K562 (cell line): Measurements from ENCODE around the gene EPHB2. TPM values are rescaled to one million over a fixed set of nuclear protein-coding genes. Genes with fewer than 3 reads are reported as not detected.

Source experiments
- CTBP1 ChIP-seq: fragments of 450-650 bp; IDR thresholded peaks from 2 replicates; pipeline ENCODE4 v1.6.1; 2016; ENCODE audit warnings: borderline replicate concordance
- FOS ChIP-seq: IDR thresholded peaks from 3 replicates; pipeline ENCODE4 v1.6.1; 2011; ENCODE audit not compliant: insufficient read length; ENCODE audit errors: extremely low read depth
- GTF2A2 ChIP-seq: IDR thresholded peaks from 2 replicates; pipeline ENCODE4 v1.6.1; 2016; ENCODE audit warnings: mild to moderate bottlenecking, missing genetic modification characterization, missing compliant biosample characterization
- HLTF ChIP-seq: fragments of 450-650 bp; IDR thresholded peaks from 2 replicates; pipeline ENCODE4 v1.6.1; 2016
- MAFG ChIP-seq: fragments of 450-650 bp; conservative IDR thresholded peaks from 2 replicates; pipeline ENCODE4 v1.6.1; 2016; ENCODE audit warnings: missing genetic modification characterization, missing compliant biosample characterization
- RBFOX2 ChIP-seq: fragments of 200-400 bp; formaldehyde crosslinking; IDR thresholded peaks from 2 replicates; pipeline ENCODE4 v1.6.1; 2017; ENCODE audit warnings: low read depth, mild to moderate bottlenecking, low read length, moderate library complexity
- SRSF9 ChIP-seq: fragments of 200-400 bp; formaldehyde crosslinking; IDR thresholded peaks from 2 replicates; pipeline ENCODE4 v1.6.1; 2017; ENCODE audit warnings: low read depth, low read length, borderline replicate concordance
- U2AF2 ChIP-seq: fragments of 200-400 bp; formaldehyde crosslinking; optimal IDR thresholded peaks from 2 replicates; pipeline ENCODE3; 2017; ENCODE audit warnings: low read depth, mild to moderate bottlenecking, low read length
- ZBTB1 ChIP-seq: sonication (generic); formaldehyde crosslinking; IDR thresholded peaks from 2 replicates; pipeline ENCODE4 v1.8.1; 2023; ENCODE audit warnings: missing genetic modification reagents, low read depth, mild to moderate bottlenecking, borderline replicate concordance
- ZEB2 ChIP-seq: fragments of 450-650 bp; IDR thresholded peaks from 2 replicates; pipeline ENCODE4 v1.6.1; 2016
- ZFPM2 ChIP-seq: fragments of 250-450 bp; sonication (Bioruptor Pico); IDR thresholded peaks from 2 replicates; pipeline ENCODE4 v1.5.1; 2022; ENCODE audit warnings: mild to moderate bottlenecking
- ZNF347 ChIP-seq: fragments of 450-650 bp; formaldehyde crosslinking; IDR thresholded peaks from 2 replicates; pipeline ENCODE4 v1.4.0; 2020; ENCODE audit warnings: low read depth, mild to moderate bottlenecking, moderate library complexity
- ZNF431 ChIP-seq: sonication (generic); formaldehyde crosslinking; IDR thresholded peaks from 2 replicates; pipeline ENCODE4 v1.8.0; 2022; ENCODE audit warnings: mild to moderate bottlenecking, missing genetic modification reagents
- polyA plus RNA-seq, 8 experiments: library from polyadenylated mRNA; depleted of rRNA in 4 of 8; stranded (reverse) in 5 of 8; unstranded in 3 of 8; fragments of >200 nt; fragmentation: Nextera tagmentation in 2 of 8; fragmentation: Illumina TruSeq in 1 of 8; extraction: Ambion mirVana in 2 of 8; extraction: Trizol in 1 of 8; gene quantifications; 2 replicates each; pipeline versions ENCODE4 v1.2.1 to v1.2.3, GENCODE V29; 2011 to 2014; ENCODE audit warnings: inconsistent platforms in 1 of 8, missing spikeins in 1 of 8
- total RNA-seq, 7 experiments: library from RNA; depleted of rRNA in 6 of 7; stranded (reverse); fragments of >200 nt in 6 of 7; fragmentation: Illumina TruSeq in 2 of 7; extraction: Trizol in 2 of 7; gene quantifications; 2 replicates each; pipeline versions ENCODE4 v1.2.1 to v1.2.3, GENCODE V29; 2011 to 2021; ENCODE audit warnings: low replicate concordance in 1 of 7
- TF ChIP-seq, protein P1 (sequence below): sonication (generic); formaldehyde crosslinking; IDR thresholded peaks from 2 replicates; pipeline ENCODE4 v1.8.0; 2022; ENCODE audit warnings: mild to moderate bottlenecking, missing genetic modification reagents
- TF ChIP-seq, protein P2 (sequence below): fragments of 250-450 bp; sonication (Bioruptor Pico); IDR thresholded peaks from 2 replicates; pipeline ENCODE4 v1.5.0; 2021; ENCODE audit warnings: mild to moderate bottlenecking, moderate library complexity
- TF ChIP-seq, protein P3 (sequence below): fragments of 450-650 bp; IDR thresholded peaks from 2 replicates; pipeline ENCODE4 v1.6.1; 2018; ENCODE audit not compliant: partially characterized antibody

The EPHB2 gene
- total and polyA plus RNA-seq, 9 of the 15 experiments (the other 6 are each of a cell fraction or from before 2014, with no cell fraction given), result not detected

DNA sequence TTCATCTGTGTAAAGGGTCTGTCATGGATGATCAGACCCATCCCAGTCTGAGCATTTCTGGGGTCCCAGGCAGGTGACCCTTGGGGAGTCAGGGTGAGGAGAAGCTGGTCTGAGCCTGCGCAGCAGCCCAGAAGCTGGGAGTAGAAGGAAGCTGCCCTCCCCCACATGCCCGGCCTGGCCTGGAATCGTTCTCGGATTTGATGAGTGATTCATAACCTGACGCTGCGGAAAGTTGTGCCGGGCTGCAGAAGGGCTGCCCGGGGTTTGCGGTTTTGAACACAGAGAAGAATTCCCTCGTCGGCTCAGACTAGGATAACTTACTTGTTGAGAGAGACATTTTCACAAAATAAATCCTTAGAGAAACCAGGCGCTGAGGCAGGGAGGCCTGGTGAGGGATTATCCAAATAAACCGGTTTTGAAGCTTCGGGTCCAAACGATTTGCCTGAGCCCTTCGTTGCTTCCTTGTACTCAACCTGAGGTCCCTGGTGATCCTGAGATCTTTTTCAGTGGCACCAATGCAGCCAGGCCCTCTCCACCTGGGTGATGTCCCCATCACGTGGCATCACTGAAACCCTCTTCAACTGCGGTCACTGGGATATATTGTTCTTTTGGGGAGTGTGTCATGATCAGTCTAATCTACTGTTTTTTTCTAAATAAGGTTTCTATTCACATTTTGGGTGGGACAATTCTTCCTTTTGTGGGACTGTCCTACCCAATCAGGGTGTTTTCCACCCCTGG, 29.2 kb downstream of the EPHB2 start (continued):
- TF ChIP-seq CTBP1 (peak; percentile 28; the same call in 1 of the 2 replicates), HLTF (no peak), ZNF347 (CRISPR knock-in tag) (no peak), GTF2A2 (tag) (no peak), ZFPM2 (CRISPR knock-in tag) (no peak), U2AF2 (no peak), FOS (no peak), SRSF9 (no peak), RBFOX2 (no peak), ZNF431 (CRISPR knock-in tag) (no peak), ZEB2 (no peak), ZBTB1 (CRISPR knock-in tag) (peak; percentile 92), MAFG (tag) (peak; percentile 56)
- TF ChIP-seq, protein P1, sequence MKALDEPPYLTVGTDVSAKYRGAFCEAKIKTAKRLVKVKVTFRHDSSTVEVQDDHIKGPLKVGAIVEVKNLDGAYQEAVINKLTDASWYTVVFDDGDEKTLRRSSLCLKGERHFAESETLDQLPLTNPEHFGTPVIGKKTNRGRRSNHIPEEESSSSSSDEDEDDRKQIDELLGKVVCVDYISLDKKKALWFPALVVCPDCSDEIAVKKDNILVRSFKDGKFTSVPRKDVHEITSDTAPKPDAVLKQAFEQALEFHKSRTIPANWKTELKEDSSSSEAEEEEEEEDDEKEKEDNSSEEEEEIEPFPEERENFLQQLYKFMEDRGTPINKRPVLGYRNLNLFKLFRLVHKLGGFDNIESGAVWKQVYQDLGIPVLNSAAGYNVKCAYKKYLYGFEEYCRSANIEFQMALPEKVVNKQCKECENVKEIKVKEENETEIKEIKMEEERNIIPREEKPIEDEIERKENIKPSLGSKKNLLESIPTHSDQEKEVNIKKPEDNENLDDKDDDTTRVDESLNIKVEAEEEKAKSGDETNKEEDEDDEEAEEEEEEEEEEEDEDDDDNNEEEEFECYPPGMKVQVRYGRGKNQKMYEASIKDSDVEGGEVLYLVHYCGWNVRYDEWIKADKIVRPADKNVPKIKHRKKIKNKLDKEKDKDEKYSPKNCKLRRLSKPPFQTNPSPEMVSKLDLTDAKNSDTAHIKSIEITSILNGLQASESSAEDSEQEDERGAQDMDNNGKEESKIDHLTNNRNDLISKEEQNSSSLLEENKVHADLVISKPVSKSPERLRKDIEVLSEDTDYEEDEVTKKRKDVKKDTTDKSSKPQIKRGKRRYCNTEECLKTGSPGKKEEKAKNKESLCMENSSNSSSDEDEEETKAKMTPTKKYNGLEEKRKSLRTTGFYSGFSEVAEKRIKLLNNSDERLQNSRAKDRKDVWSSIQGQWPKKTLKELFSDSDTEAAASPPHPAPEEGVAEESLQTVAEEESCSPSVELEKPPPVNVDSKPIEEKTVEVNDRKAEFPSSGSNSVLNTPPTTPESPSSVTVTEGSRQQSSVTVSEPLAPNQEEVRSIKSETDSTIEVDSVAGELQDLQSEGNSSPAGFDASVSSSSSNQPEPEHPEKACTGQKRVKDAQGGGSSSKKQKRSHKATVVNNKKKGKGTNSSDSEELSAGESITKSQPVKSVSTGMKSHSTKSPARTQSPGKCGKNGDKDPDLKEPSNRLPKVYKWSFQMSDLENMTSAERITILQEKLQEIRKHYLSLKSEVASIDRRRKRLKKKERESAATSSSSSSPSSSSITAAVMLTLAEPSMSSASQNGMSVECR (CRISPR knock-in tag), result no peak
- TF ChIP-seq, protein P2, sequence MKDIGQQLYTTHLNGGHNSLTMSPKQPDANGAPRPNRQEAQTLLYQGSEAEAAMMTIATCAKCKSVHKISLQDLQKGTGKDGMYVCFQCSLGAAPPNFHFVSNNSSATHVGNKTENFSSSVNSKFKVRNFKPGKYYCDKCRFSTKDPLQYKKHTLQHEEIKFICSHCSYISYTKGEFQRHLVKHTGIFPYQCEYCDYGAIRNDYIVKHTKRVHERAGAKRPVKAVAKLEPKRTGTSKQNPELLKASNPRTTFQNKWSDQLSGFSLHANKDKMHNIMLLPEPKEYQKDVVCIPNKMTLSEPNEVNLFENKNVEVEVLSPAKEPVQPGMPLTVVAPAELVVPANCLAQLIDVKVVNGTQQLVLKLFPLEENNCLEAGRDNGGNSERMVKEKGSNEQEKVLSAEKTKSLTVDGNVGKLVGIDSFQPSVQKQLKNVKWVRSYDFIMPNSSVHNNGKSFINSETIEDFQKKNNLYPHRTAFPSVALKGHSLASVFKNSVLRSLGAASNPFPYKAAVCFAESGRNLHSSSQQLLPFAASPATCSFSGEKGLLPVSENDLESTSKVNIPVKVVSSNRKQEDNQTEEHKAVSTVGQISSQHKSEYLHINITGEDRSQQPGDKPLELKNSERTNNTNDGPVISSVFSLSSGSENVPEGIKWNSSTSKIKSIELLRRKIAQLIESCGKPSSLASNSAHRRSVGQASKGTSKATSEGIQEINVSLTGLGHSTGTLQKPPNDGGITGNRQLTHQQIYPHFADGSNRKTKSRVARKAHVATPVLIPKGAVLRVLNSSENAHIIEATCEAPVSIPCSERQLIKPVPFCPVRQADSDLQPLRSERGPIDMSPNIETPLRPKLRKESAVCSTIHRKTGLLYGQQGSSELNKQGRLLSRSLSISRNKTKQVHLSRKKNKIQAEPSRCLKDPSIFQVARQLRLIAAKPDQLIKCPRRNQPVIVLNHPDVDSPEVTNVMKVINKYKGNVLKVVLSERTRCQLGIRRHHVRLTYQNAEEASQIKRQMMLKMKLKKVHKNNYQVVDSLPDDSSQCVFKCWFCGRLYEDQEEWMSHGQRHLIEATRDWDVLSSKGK (CRISPR knock-in tag), result no peak
- TF ChIP-seq, protein P3, sequence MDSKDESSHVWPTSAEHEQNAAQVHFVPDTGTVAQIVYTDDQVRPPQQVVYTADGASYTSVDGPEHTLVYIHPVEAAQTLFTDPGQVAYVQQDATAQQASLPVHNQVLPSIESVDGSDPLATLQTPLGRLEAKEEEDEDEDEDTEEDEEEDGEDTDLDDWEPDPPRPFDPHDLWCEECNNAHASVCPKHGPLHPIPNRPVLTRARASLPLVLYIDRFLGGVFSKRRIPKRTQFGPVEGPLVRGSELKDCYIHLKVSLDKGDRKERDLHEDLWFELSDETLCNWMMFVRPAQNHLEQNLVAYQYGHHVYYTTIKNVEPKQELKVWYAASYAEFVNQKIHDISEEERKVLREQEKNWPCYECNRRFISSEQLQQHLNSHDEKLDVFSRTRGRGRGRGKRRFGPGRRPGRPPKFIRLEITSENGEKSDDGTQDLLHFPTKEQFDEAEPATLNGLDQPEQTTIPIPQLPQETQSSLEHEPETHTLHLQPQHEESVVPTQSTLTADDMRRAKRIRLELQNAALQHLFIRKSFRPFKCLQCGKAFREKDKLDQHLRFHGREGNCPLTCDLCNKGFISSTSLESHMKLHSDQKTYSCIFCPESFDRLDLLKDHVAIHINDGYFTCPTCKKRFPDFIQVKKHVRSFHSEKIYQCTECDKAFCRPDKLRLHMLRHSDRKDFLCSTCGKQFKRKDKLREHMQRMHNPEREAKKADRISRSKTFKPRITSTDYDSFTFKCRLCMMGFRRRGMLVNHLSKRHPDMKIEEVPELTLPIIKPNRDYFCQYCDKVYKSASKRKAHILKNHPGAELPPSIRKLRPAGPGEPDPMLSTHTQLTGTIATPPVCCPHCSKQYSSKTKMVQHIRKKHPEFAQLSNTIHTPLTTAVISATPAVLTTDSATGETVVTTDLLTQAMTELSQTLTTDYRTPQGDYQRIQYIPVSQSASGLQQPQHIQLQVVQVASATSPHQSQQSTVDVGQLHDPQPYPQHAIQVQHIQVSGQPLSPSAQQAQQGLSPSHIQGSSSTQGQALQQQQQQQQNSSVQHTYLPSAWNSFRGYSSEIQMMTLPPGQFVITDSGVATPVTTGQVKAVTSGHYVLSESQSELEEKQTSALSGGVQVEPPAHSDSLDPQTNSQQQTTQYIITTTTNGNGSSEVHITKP, result no peak
